Measurements from ENCODE around the gene TXLNA.
A peak's percentile ranks its signal among the peaks of the same experiment; 100 is the strongest.

The TXLNA gene

DNA sequence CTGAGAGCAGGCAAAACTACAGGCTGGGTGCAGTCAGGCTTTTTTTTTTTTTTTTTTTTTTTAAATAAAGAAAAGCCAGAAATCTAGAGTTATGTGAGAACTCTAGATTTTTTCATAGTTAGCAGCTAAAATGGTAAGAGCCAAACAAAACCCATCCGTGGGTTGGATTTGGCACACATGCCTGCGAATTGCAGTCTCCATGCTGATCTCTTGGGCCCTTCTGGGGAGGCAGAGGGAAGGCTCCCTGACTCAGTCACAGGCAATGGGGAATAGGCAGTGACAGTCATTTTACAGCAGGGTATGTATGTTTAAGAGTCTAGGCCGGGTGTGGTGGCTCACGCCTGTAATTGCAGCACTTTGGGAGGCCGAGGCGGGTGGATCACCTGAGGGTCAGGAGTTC is 2.6 kb downstream of the TXLNA start:
- no peak for DNase-seq (ENCODE audit: low read depth in 2 of 2, low spot score in 1 of 2)

- DNase-seq (ENCODE audit: low read depth in 2 of 2, low spot score in 1 of 2) = no peak
These were observed 5.2 kb downstream of the TXLNA start for GRCh38 chr1:32184650-32185049.

DNA sequence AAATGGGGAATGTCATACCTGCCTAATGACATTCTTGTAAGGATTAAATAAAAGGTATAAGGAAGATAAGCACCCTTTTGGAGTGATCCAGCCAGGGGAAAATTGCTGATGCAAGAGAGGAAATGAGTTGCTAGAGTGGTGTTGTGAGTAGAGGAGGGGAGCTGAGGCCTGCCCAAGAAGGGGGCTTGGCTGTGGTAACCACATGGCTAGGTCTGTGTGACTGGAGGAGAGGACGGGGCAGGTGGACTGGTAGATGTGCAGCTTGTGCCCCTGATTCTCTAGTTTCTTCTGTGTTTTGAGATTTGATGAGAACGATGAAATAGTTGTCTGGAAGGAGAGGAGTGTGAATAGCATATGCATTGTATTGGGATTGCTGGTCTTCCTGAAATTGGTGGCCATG is 6.6 kb downstream of the TXLNA start:
- no peak for DNase-seq (ENCODE audit: low read depth in 2 of 2, low spot score in 1 of 2)

- DNase-seq (ENCODE audit: low read depth in 2 of 2, low spot score in 1 of 2) = no peak
These were observed 7.0 kb downstream of the TXLNA start for GRCh38 chr1:32186491-32186890.

- no peak for DNase-seq (ENCODE audit: low read depth in 2 of 2, low spot score in 1 of 2)
These were observed 8.4 kb downstream of the TXLNA start for GRCh38 chr1:32187850-32188249.

DNA sequence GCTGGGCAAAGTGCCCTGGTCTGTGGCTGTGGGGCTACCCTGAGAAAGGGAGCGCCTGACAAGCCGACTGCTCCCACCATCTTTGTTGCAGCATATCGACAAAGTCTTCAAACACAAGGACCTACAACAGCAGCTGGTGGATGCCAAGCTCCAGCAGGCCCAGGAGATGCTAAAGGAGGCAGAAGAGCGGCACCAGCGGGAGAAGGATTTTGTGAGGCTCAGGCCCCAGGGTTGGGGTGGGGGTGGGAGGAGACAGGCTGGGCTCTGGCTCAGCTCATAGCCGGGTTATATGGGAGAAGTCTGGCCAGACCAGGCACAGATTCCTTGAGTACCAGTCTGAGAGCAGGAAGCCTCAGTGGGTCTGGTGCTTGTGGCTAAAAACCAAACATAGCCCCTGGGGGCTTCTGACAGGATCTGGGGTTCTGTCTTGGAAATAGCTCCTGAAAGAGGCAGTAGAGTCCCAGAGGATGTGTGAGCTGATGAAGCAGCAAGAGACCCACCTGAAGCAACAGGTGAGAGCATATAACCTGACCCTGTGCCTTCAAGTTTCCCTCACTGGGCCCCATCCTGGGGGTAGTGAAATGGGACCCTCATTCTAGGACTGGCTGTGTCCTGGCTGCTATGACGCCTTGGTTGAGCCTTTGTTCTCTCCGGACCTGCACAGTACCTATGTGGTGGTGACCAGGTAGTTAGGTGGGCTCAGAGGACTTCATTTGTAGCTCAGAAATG is 12.9 kb downstream of the TXLNA start:
- DNase-seq (ENCODE audit: low read depth in 2 of 2, low spot score in 1 of 2) = no peak

DNA sequence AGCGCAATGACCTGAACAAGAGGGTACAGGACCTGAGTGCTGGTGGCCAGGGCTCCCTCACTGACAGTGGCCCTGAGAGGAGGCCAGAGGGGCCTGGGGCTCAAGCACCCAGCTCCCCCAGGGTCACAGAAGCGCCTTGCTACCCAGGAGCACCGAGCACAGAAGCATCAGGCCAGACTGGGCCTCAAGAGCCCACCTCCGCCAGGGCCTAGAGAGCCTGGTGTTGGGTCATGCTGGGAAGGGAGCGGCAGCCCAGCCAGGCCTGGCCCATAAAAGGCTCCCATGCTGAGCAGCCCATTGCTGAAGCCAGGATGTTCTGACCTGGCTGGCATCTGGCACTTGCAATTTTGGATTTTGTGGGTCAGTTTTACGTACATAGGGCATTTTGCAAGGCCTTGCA is 15.5 kb downstream of the TXLNA start:
- no peak for DNase-seq (ENCODE audit: low read depth in 2 of 2, low spot score in 1 of 2)

GRCh38 chr1:32195531-32195930 is 16.1 kb downstream of the TXLNA start:
- no peak for DNase-seq (ENCODE audit: low read depth in 2 of 2, low spot score in 1 of 2)

DNA sequence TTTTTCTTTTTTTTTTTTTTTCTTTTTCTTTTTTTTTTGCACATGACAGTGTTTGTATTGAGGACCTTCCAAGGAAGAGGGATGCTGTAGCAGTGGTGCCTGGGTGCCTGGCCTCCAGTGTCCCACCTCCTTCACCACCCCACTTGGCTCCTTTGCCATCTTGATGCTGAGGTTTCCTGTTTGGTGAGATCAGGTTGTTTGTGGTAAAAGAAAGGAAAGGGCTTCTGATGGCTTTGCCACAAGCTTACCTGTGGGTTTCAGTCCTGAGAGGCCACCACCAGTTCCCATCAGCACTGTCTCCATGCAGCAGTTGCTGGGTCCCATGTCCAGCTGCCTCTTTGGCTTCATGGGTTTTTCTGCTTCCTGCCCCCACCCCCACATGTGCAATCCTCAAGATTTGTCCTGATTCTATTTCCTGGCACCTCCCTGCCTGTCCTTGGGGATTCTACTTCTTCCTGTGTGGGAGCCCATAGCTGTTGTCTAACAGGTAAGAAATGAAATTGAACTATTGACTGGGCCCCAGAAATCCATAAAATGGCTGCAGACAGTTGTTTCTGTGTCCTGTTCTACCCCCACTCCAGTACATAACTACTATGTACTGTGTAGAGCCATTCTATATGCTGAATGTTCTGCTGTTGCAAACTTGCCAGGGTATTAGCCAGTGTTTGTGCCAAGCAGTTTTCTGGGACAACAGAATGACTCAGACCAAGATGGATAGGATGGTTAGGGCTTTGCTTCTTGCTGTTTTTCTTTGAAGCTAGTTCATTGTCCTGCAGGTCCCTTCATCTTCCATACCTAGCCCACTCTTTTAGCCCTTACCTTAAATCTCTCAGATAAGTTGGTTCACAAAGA is 16.7 kb downstream of the TXLNA start:
- no peak for DNase-seq (ENCODE audit: low read depth in 2 of 2, low spot score in 1 of 2)

- no peak for DNase-seq (ENCODE audit: low read depth in 2 of 2, low spot score in 1 of 2)
These were observed 17.6 kb downstream of the TXLNA start for GRCh38 chr1:32197074-32197473.

DNA sequence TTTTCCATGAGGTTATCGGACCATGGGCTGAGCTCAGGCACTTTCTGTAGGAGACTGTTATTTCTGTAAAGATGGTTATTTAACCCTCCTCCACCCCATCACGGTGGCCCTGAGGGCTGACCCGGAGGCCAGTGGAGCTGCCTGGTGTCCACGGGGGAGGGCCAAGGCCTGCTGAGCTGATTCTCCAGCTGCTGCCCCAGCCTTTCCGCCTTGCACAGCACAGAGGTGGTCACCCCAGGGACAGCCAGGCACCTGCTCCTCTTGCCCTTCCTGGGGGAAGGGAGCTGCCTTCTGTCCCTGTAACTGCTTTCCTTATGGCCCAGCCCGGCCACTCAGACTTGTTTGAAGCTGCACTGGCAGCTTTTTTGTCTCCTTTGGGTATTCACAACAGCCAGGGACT is 18.4 kb downstream of the TXLNA start:
- DNase-seq (ENCODE audit: low read depth in 2 of 2, low spot score in 1 of 2) = no peak

DNA sequence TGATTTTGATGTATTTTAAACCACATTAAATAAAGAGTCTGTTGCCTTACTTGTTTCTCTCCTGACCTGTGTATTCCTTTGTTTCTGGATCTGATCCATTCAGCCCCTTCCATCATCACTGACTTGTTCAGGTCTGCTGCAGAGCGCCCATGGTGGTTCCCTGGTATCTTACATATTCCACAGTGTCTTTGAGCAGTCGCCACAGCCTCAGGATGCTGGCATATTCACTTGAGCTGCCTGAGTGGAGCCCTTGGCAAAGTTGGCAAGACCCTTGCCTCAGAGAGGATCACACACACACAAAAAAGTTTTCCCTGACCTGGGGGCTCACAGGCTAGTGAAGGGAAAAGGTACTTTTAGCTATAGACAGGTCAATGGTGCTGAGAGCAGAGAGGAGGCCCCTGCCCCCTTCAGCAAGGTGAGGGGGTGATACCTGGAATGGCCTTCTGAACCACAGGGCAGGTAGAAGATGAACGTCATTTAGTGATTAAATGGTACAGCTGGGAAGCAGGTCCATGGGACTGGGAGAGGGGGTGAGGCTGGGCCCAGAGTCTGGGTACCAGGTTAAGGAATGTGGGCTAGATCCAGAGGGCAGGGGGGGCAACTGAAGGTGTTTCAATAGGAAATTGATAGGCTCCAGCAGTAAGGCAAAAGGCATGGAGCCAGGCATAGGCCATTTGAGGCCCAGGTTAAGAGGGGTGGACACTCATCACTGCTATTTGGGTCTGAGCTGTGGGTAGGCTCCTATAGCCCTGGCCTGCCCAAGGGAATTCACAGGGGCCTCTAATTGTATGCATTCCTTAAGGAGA is 19.0 kb downstream of the TXLNA start:
- DNase-seq (ENCODE audit: low read depth in 2 of 2, low spot score in 1 of 2) = no peak

- no peak for DNase-seq (ENCODE audit: low read depth in 2 of 2, low spot score in 1 of 2)
These were observed 19.7 kb downstream of the TXLNA start for GRCh38 chr1:32199043-32199716.

DNA sequence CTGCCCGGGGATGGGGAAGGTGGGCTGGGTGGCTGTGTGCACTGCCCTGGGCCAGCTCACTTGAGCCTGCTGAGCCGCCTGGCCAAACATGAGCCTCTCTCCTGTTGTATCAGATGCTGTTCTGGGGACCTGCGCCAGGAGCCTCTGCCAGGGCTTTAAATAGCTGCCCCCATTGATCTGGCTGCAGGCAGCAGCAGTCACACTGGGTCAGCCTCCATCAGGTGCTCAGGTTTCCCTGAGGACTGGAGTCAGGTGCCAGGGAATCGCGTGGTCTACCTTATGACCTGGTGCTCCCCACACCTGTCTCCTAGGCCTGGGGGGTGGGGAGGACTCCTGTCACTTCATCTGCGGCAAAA is 20.2 kb downstream of the TXLNA start:
- no peak for DNase-seq (ENCODE audit: low read depth in 2 of 2, low spot score in 1 of 2)

DNA sequence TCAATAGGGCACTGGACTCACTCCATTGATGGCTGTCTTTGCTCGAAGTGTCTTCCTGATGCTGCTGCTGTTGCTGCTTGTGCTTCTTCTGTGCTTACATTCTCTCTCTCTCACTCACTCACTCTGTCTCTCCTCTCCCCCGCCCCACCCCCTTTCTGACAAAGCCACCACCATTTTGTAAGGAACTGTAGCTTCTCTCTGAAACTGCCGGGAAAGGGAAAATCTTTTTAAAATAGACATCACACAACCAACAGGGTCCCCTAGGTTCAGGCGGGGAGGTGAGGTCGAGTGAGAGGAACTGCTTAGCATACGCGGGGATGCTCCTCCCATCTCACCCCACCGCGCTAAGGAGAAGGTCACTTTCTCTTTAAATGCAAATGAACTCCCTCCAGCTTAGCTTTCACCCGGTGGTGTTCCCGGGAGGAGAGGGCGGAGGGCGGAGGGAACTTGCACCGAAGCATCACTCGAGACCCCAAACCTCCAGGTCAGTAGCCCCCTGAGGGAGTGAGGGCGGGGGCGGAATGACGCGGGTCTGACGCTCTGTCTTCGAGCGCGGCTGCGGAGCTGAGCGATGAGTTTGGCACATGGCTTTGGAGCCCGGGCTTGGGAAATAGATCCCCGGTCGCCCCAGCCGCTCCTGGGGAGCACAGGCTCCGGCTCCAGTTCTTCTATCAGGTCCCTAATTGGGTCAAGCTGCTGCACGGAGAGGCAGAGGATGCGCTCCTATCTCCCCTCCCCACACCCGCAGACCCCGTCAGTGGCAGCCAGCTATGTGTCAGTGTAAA is 20.9 kb downstream of the TXLNA start, which contains the start of gene CCDC28B:
TSS of gene CCDC28B (plus strand) at position 370 of the 785 bp plus-strand sequence. CDS start 1,341 bp downstream, outside the sequence.
- no peak for DNase-seq (ENCODE audit: low read depth in 2 of 2, low spot score in 1 of 2)

GRCh38 chr1:32201011-32201855 is 21.8 kb downstream of the TXLNA start:
- DNase-seq (ENCODE audit: low read depth in 2 of 2, low spot score in 1 of 2) = peak; percentile 49 to 55

GRCh38 chr1:32204943-32205361 is 25.5 kb downstream of the TXLNA start:
- DNase-seq (ENCODE audit: low read depth in 2 of 2, low spot score in 1 of 2) = no peak

GRCh38 chr1:32205401-32206370 is 26.2 kb downstream of the TXLNA start, which contains the start of gene IQCC:
Gene IQCC (plus strand): TSS chr1:32205671. CDS start chr1:32205682, 11 bp downstream.
- peak; percentile 51 to 68 for DNase-seq (ENCODE audit: low read depth in 2 of 2, low spot score in 1 of 2)
